SK-N-SH treated with all-trans-retinoic acid at 6 μM for 48 hours (cell line): ENCODE data around the gene C1R.

ENCODE experiments used
- ARNTL ChIP-seq: fragments of 450-650 bp; formaldehyde crosslinking; IDR thresholded peaks from 2 replicates; pipeline ENCODE4 v1.5.0; 2020; ENCODE audit warnings: low read depth, mild to moderate bottlenecking, moderate library complexity, borderline replicate concordance
- CSDC2 ChIP-seq: fragments of 250-450 bp; sonication (Bioruptor Pico); IDR thresholded peaks from 2 replicates; pipeline ENCODE4 v1.5.0; 2020; ENCODE audit warnings: mild to moderate bottlenecking, moderate library complexity
- CSRNP3 ChIP-seq: fragments of 250-450 bp; sonication (Bioruptor Pico); IDR thresholded peaks from 2 replicates; pipeline ENCODE4 v1.5.1; 2021; ENCODE audit warnings: mild to moderate bottlenecking, moderate library complexity
- GLIS3 ChIP-seq: fragments of 250-450 bp; sonication (Bioruptor Pico); IDR thresholded peaks from 2 replicates; pipeline ENCODE4 v1.5.0; 2020; ENCODE audit warnings: mild to moderate bottlenecking, moderate library complexity
- POU6F1 ChIP-seq: fragments of 250-450 bp; sonication (Bioruptor Pico); IDR thresholded peaks from 2 replicates; pipeline ENCODE4 v1.8.0; 2021; ENCODE audit warnings: low read depth, mild to moderate bottlenecking, moderate library complexity, borderline replicate concordance
- RARB ChIP-seq: fragments of 250-450 bp; sonication (Bioruptor Pico); IDR thresholded peaks from 2 replicates; pipeline ENCODE4 v1.8.0; 2021; ENCODE audit warnings: mild to moderate bottlenecking, moderate library complexity
- TCF4 ChIP-seq: fragments of 250-450 bp; sonication (Bioruptor Pico); IDR thresholded peaks from 2 replicates; pipeline ENCODE4 v1.8.0; 2021; ENCODE audit warnings: mild to moderate bottlenecking, moderate library complexity, borderline replicate concordance
- TOX ChIP-seq: fragments of 250-450 bp; sonication (Bioruptor Pico); IDR thresholded peaks from 2 replicates; pipeline ENCODE4 v1.8.0; 2021; ENCODE audit warnings: mild to moderate bottlenecking, moderate library complexity, borderline replicate concordance
- ZC3H10 ChIP-seq: fragments of 250-450 bp; sonication (Bioruptor Pico); IDR thresholded peaks from 2 replicates; pipeline ENCODE4 v1.5.1; 2021; ENCODE audit warnings: mild to moderate bottlenecking, moderate library complexity
- ZFP30 ChIP-seq: fragments of 450-650 bp; formaldehyde crosslinking; IDR thresholded peaks from 2 replicates; pipeline ENCODE4 v1.5.0; 2022; ENCODE audit warnings: mild to moderate bottlenecking, moderate library complexity

- TF ChIP-seq ZC3H10 (CRISPR knock-in tag) (no peak), CSDC2 (CRISPR knock-in tag) (no peak), GLIS3 (CRISPR knock-in tag) (no peak), ARNTL (CRISPR knock-in tag) (no peak), TOX (no peak), POU6F1 (CRISPR knock-in tag) (no peak), TCF4 (CRISPR knock-in tag) (no peak), CSRNP3 (CRISPR knock-in tag) (no peak), ZFP30 (CRISPR knock-in tag) (no peak), RARB (no peak)
Measured at GRCh38 chr12:7038591-7038990, 53.7 kb downstream of the C1R start.
